Stomach (tissue), 4 donors: ENCODE data around the gene SH3D21.

Experiments used
- POLR2A ChIP-seq, 4 donors: fragments of 450-650 bp; IDR thresholded peaks; one replicate each; pipeline ENCODE4 v1.6.1; 2016; ENCODE audit warnings: antibody characterized with exemption in 4 of 4, control low read depth in 2 of 4, mild to moderate bottlenecking in 1 of 4, moderate library complexity in 1 of 4
- TF ChIP-seq, protein P1 (sequence below), 7 experiments: fragments of 450-650 bp in 4 of 7; fragments of 200-600 bp in 3 of 7; sonication (generic) in 3 of 7; IDR thresholded peaks; one replicate each; pipeline ENCODE4 v1.5.1; 2016 to 2019; ENCODE audit warnings: antibody characterized with exemption in 7 of 7, control low read depth in 2 of 7, mild to moderate bottlenecking in 1 of 7

DNA sequence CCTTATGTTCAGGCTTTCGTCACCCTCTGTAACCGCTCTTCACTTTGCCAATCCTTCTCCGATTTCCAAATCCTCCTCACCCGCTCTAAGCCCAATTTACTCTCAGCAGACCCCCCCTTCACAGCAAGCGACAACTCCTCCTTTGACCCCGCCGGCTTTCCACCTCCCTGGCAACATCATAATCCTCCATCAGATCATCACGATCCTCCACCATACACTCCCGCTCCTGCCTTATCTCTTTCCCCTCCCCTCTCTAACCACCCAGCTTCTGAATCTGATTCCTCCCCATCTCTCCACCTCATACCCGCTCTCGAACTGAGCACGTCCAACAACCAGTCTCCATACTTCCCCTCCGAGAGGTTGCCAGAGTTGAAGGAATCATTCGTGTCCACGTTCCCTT is 24.8 kb downstream of the SH3D21 start:
- TF ChIP-seq, protein P1, sequence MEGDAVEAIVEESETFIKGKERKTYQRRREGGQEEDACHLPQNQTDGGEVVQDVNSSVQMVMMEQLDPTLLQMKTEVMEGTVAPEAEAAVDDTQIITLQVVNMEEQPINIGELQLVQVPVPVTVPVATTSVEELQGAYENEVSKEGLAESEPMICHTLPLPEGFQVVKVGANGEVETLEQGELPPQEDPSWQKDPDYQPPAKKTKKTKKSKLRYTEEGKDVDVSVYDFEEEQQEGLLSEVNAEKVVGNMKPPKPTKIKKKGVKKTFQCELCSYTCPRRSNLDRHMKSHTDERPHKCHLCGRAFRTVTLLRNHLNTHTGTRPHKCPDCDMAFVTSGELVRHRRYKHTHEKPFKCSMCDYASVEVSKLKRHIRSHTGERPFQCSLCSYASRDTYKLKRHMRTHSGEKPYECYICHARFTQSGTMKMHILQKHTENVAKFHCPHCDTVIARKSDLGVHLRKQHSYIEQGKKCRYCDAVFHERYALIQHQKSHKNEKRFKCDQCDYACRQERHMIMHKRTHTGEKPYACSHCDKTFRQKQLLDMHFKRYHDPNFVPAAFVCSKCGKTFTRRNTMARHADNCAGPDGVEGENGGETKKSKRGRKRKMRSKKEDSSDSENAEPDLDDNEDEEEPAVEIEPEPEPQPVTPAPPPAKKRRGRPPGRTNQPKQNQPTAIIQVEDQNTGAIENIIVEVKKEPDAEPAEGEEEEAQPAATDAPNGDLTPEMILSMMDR (IDR thresholded peaks at IDR 0.05): no peak
- TF ChIP-seq POLR2A (IDR thresholded peaks at IDR 0.05): no peak
